Adrenal gland (tissue), 12 donors: ENCODE results near the gene XPNPEP2. TPM values are rescaled to one million over a fixed set of nuclear protein-coding genes. Genes with fewer than 3 reads are reported as not detected.

Source experiments
- DNase-seq, 7 donors: peaks; one replicate each; pipeline ENCODE4 v3.0.0-alpha.2; 2019 to 2020
- H3K27ac ChIP-seq, 5 donors: fragments of 200-600 bp; sonication (generic) in 4 of 5; 1 replicate in 3 of 5; 2 replicates in 2 of 5; pipeline versions ENCODE4 v1.5.1 to v1.8.0; 2016 to 2020; ENCODE audit warnings: mild to moderate bottlenecking in 1 of 5
- H3K27me3 ChIP-seq: fragments of 200-600 bp; 2 replicates; pipeline ENCODE4 v1.8.0; 2021
- H3K36me3 ChIP-seq, 2 donors: fragments of 200-600 bp; replicated peaks in 1 of 2; 1 replicate in 1 of 2; 2 replicates in 1 of 2; pipeline versions ENCODE4 v1.5.1 to v1.8.0; 2018 to 2022
- H3K4me1 ChIP-seq, 2 donors: fragments of 200-600 bp; replicated peaks in 1 of 2; 1 replicate in 1 of 2; 2 replicates in 1 of 2; pipeline versions ENCODE4 v1.5.1 to v1.8.0; 2018 to 2021
- H3K4me3 ChIP-seq, 4 donors: fragments of 200-600 bp; sonication (generic) in 3 of 4; one replicate each; pipeline ENCODE4 v1.5.1; 2016 to 2018
- H3K9me3 ChIP-seq, 3 donors: fragments of 200-600 bp; sonication (generic) in 1 of 3; replicated peaks in 1 of 3; 1 replicate in 2 of 3; 2 replicates in 1 of 3; pipeline versions ENCODE4 v1.5.1 to v1.8.0; 2016 to 2021
- CTCF ChIP-seq, 6 experiments: fragments of 450-650 bp in 4 of 6; fragments of 200-600 bp in 2 of 6; sonication (generic) in 1 of 6; IDR thresholded peaks; 1 replicate in 5 of 6; 2 replicates in 1 of 6; pipeline versions ENCODE4 v1.5.1 to v1.8.0; 2016 to 2021; ENCODE audit warnings: antibody characterized with exemption in 6 of 6, mild to moderate bottlenecking in 2 of 6, moderate library complexity in 1 of 6
- POLR2A ChIP-seq, 2 donors: fragments of 450-650 bp; IDR thresholded peaks; one replicate each; pipeline ENCODE4 v1.6.1; 2017; ENCODE audit warnings: antibody characterized with exemption in 2 of 2, mild to moderate bottlenecking in 2 of 2, moderate library complexity in 1 of 2
- WGBS, 4 donors: extraction: QIAGEN DNeasy Blood & Tissue Kit in 2 of 4; methylation state at CpG; one replicate each; pipeline versions ENCODE4 v1.1.5 to v1.1.7; 2013 to 2017; 5-methylcytosine and 5-hydroxymethylcytosine counted together
- intact Hi-C, 2 donors: fragments of 100-400 bp; cut with DNase I; formaldehyde crosslinking; loops; one replicate each; pipeline versions ENCODE4 v1.14.1 to v1.15.0; 2022 to 2023
- polyA plus RNA-seq, 3 donors: library from polyadenylated mRNA; stranded (reverse); fragments of 200-250 nt in 2 of 3; fragments of 350-450 nt in 1 of 3; fragmentation: Illumina TruSeq in 1 of 3; extraction: RNeasy Lipid Tissue Mini Kit (QIAGEN cat#74804) in 1 of 3; gene quantifications; one replicate each; pipeline ENCODE4 v1.2.3, GENCODE V29; 2013 to 2014
- total RNA-seq, 9 donors: library from RNA; depleted of rRNA in 4 of 9; stranded (reverse); fragments of >200 nt in 4 of 9; fragments of 120-200 nt in 1 of 9; fragmentation: NEBNext Ultra II Directional in 1 of 9; extraction: Animal tissue kit (Norgen Biotek cat#: 25700) in 1 of 9; gene quantifications; one replicate each; pipeline versions ENCODE4 v1.1.0 to v1.2.4, GENCODE V29; 2013 to 2023
- donor health status: healthy with polysubstance abuse.
- donor health status: Bipolar disorder and iron deficiency.
- donor health status: DM: yes; HTN: yes; CAD: no.
- donor health status: DM: no; HTN: no; CAD: no.
- donor health status: DM: no; HTN: no; CAD: no.
- donor health status: DM: yes; HTN: yes; CAD: no.

XPNPEP2 gene
- total and polyA plus RNA-seq, 12 donors = 0.18 to 5.4 (median 1.1) TPM

DNA sequence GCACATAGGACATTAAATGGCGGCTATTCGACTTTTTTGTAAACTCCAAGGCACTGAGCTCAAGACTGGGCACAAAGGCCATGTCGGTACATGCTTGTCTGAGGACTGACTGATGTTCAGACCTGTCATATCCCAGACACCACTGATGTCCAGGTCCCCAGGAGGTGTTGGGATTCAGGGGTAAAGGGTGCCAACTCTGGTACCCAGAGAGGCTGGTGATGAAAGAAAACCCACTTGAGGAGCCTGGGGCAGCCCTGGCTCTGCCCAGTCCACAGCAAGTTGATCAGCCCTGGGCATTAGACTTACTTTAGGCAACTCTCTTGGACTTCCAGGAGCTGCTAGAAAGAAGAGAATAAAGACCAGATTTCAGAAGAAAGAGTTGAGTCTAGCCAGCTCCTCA is 59.7 kb downstream of the XPNPEP2 start:
- H3K4me3 ChIP-seq = no peak overlapping the region
- no peak overlapping the region for H3K27ac ChIP-seq
- H3K27me3 ChIP-seq = no peaks in the 10 kb centered on the region
- intact Hi-C loops = no loop called here
- no peak for DNase-seq
- no peaks in the 10 kb centered on the region for H3K9me3 ChIP-seq
- H3K36me3 ChIP-seq = no peaks in the 10 kb centered on the region
- TF ChIP-seq CTCF (IDR thresholded peaks at IDR 0.05) = no peak
- no peak for TF ChIP-seq POLR2A (IDR thresholded peaks at IDR 0.05)
- no peaks in the 10 kb centered on the region for H3K4me1 ChIP-seq
- WGBS, 4 donors = 85 to 98% (median 90%) methylated on average over 2 to 3 of the region's 3 CpGs

- WGBS, 4 donors = 68 to 82% (median 78%) methylated on average over 5 of the region's 5 CpGs
- no peaks in the 10 kb centered on the region for H3K9me3 ChIP-seq
- intact Hi-C loops = no loop called here
These were observed 60.1 kb downstream of the XPNPEP2 start for GRCh38 chrX:129798888-129799287.

GRCh38 chrX:129800186-129800585 is 61.4 kb downstream of the XPNPEP2 start:
- Histone ChIP-seq H3K9me3 (no peaks in the 10 kb centered on the region), H3K36me3 (no peaks in the 10 kb centered on the region), H3K4me1 (no peaks in the 10 kb centered on the region), H3K27ac (no peak overlapping the region), H3K27me3 (no peaks in the 10 kb centered on the region), H3K4me3 (no peak overlapping the region)
- no peak for DNase-seq
- intact Hi-C loops = no loop called here
- 66 to 83% (median 78%) methylated on average over 4 of the region's 4 CpGs for WGBS, 4 donors
- no peak for TF ChIP-seq POLR2A (IDR thresholded peaks at IDR 0.05)
- TF ChIP-seq CTCF (IDR thresholded peaks at IDR 0.05) = no peak

More at GRCh38 chrX:129798888-129799287, 60.1 kb downstream of the XPNPEP2 start:
- Histone ChIP-seq H3K4me3 (no peak overlapping the region), H3K27me3 (no peaks in the 10 kb centered on the region), H3K4me1 (no peaks in the 10 kb centered on the region), H3K27ac (no peak overlapping the region), H3K36me3 (no peaks in the 10 kb centered on the region)
- DNase-seq = no peak
- no peak for TF ChIP-seq CTCF (IDR thresholded peaks at IDR 0.05)
- no peak for TF ChIP-seq POLR2A (IDR thresholded peaks at IDR 0.05)

DNA sequence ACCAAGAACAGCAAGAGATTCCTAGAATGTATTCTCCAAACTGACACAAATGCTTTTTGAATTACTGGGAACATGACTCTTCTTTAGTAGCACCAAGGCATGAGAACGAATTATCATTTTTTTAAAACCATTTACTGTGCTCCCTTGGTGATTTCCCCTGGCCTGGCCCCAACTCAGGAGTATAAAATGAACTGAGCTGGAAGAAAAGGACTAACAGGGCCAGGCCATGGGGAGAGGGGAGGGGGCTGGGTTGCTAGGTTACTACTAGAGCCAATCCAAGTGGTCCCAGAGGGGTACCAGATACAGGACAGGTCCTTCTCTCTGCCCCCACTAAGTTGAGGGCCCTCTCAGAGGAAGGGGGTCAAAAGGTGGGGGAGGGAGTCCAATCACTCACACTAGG is 64.1 kb downstream of the XPNPEP2 start:
- H3K27ac ChIP-seq = no peak overlapping the region
- H3K27me3 ChIP-seq = no peaks in the 10 kb centered on the region
- no peak for DNase-seq
- no peaks in the 10 kb centered on the region for H3K36me3 ChIP-seq
- intact Hi-C loops = no loop called here
- H3K9me3 ChIP-seq = no peaks in the 10 kb centered on the region
- WGBS, 4 donors = 26 to 61% (median 37%) methylated on average over 1 of the region's 1 CpG
- H3K4me3 ChIP-seq = no peak overlapping the region
- no peaks in the 10 kb centered on the region for H3K4me1 ChIP-seq
- TF ChIP-seq CTCF (IDR thresholded peaks at IDR 0.05) (no peak), POLR2A (IDR thresholded peaks at IDR 0.05) (no peak)
